GM19372 (cell line): ENCODE data around the gene BTBD8.

ENCODE experiments used
- ATAC-seq: cut with Tn5 transposase; IDR thresholded peaks from one replicate; pipeline ENCODE4 v1.9.1; 2021; ENCODE audit warnings: mild to moderate bottlenecking, low read depth, moderate library complexity; ENCODE audit not compliant: unreplicated experiment

Gene BTBD8

GRCh38 chr1:92188436-92189255, 108.5 kb downstream of the BTBD8 start:
- no peak for ATAC-seq

- ATAC-seq = no peak
These were observed 111.6 kb downstream of the BTBD8 start for GRCh38 chr1:92191726-92192125.

GRCh38 chr1:92192246-92192645, 112.1 kb downstream of the BTBD8 start:
- ATAC-seq = no peak

- ATAC-seq = no peak
These were observed 114.4 kb downstream of the BTBD8 start for GRCh38 chr1:92194511-92194910.

- ATAC-seq = no peak
These were observed 121.8 kb downstream of the BTBD8 start for GRCh38 chr1:92201973-92202372.

GRCh38 chr1:92203105-92203504, 123.0 kb downstream of the BTBD8 start:
- ATAC-seq = no peak

GRCh38 chr1:92210701-92211100, 130.6 kb downstream of the BTBD8 start:
- ATAC-seq = no peak

- ATAC-seq = no peak
These were observed 131.0 kb downstream of the BTBD8 start for GRCh38 chr1:92211166-92211565.

- ATAC-seq = no peak
These were observed 137.6 kb downstream of the BTBD8 start, which contains the start of gene C1orf146 for GRCh38 chr1:92217721-92218120. Gene C1orf146 (plus strand): TSS chr1:92217915. CDS start chr1:92231421, 13,506 bp downstream.

GRCh38 chr1:92218559-92218958, 138.4 kb downstream of the BTBD8 start:
- no peak for ATAC-seq

- ATAC-seq = no peak
These were observed 138.9 kb downstream of the BTBD8 start for GRCh38 chr1:92219028-92219427.

- no peak for ATAC-seq
These were observed 148.3 kb downstream of the BTBD8 start for GRCh38 chr1:92228401-92228800.

- no peak for ATAC-seq
These were observed 150.6 kb downstream of the BTBD8 start for GRCh38 chr1:92230736-92231135.
